OCI-LY7 (cell line): ENCODE results near the gene RHBDD1. TPM values are rescaled to one million over a fixed set of nuclear protein-coding genes. Genes with fewer than 3 reads are reported as not detected.

ENCODE experiments used
- BruUV-seq: library from RNA; stranded (reverse); fragments of 400-500 nt; replicated peaks from 2 replicates; lab custom pipeline; 2021; lab: Mats Ljungman, UMichigan
- CTCF ChIA-PET: fragments of 300-600 bp; sonication (Branson Sonifier 250); formaldehyde crosslinking; loops from one replicate; lab custom pipeline; 2022; ENCODE audit warnings: antibody characterized with exemption; ENCODE audit not compliant: unreplicated experiment; lab: Charles Lee
- POLR2A ChIA-PET: fragments of 300-600 bp; sonication (Branson Sonifier 250); formaldehyde crosslinking; loops from one replicate; lab custom pipeline; 2022; ENCODE audit warnings: antibody characterized with exemption; lab: Charles Lee
- DNase-seq: peaks from one replicate; pipeline ENCODE4 v3.0.0-alpha.2; 2015; ENCODE audit warnings: low spot score
- H2AFZ ChIP-seq: fragments of 200-600 bp; sonication (generic), shearing (Covaris generic); 2 replicates; pipeline ENCODE4 v1.6.1; 2014; ENCODE audit warnings: mild to moderate bottlenecking, antibody characterized with exemption, low read length, moderate library complexity
- H3K27ac ChIP-seq: fragments of 200-600 bp; sonication (generic); 2 replicates; pipeline ENCODE4 v1.5.1; 2014; ENCODE audit warnings: mixed run types, low read depth, mild to moderate bottlenecking, moderate library complexity, low read length, inconsistent platforms; ENCODE audit not compliant: poor library complexity, severe bottlenecking
- H3K36me3 ChIP-seq: fragments of 200-600 bp; sonication (generic); 2 replicates; pipeline ENCODE4 v1.6.1; 2014; ENCODE audit warnings: mild to moderate bottlenecking, antibody characterized with exemption, low read length, moderate library complexity, mixed read lengths; ENCODE audit not compliant: insufficient read depth
- H3K4me1 ChIP-seq: fragments of 200-600 bp; sonication (generic); 2 replicates; pipeline ENCODE4 v1.5.1; 2014; ENCODE audit warnings: mild to moderate bottlenecking, low read length; ENCODE audit not compliant: insufficient read depth, poor library complexity, severe bottlenecking
- H3K4me2 ChIP-seq: fragments of 200-600 bp; sonication (generic); 2 replicates; pipeline ENCODE4 v1.6.1; 2014; ENCODE audit warnings: mild to moderate bottlenecking, low read length
- H3K4me3 ChIP-seq: fragments of 200-600 bp; sonication (generic); 2 replicates; pipeline ENCODE4 v1.5.1; 2014; ENCODE audit warnings: mild to moderate bottlenecking, low read depth, low read length; ENCODE audit not compliant: poor library complexity, severe bottlenecking
- H3K79me2 ChIP-seq: fragments of 200-600 bp; sonication (generic); 2 replicates; pipeline ENCODE4 v1.6.1; 2016; ENCODE audit warnings: low read depth, mild to moderate bottlenecking, low read length, moderate library complexity, mixed read lengths; ENCODE audit not compliant: insufficient read depth
- H3K9me2 ChIP-seq: fragments of 200-600 bp; sonication (generic); 2 replicates; pipeline ENCODE4 v1.6.1; 2016; ENCODE audit warnings: mild to moderate bottlenecking, low read length, mixed read lengths; ENCODE audit not compliant: insufficient read depth
- H3K9me3 ChIP-seq: fragments of 200-600 bp; sonication (generic); 2 replicates; pipeline ENCODE4 v1.6.1; 2014; ENCODE audit warnings: mild to moderate bottlenecking, mixed run types, low read length, mixed read lengths
- H4K20me1 ChIP-seq: fragments of 200-600 bp; sonication (generic); 2 replicates; pipeline ENCODE4 v1.6.1; 2014; ENCODE audit warnings: mild to moderate bottlenecking, antibody characterized with exemption, low read length, moderate library complexity, mixed read lengths; ENCODE audit not compliant: insufficient read depth
- CTCF ChIP-seq: fragments of 200-600 bp; sonication (generic); conservative IDR thresholded peaks from 2 replicates; pipeline ENCODE4 v1.5.1; 2014; ENCODE audit warnings: mild to moderate bottlenecking, antibody characterized with exemption, low read length, moderate library complexity, mixed read lengths
- EZH2phosphoT487 ChIP-seq: fragments of 200-600 bp; sonication (generic); IDR thresholded peaks from 2 replicates; pipeline ENCODE4 v1.6.1; 2018; ENCODE audit warnings: low read depth, borderline replicate concordance, mild to moderate bottlenecking, mixed run types, antibody characterized with exemption, low read length, moderate library complexity, mixed read lengths
- intact Hi-C: fragments of 100-400 bp; cut with micrococcal nuclease; formaldehyde crosslinking; loops from one replicate; pipeline ENCODE4 v1.10.0; 2022; ENCODE audit not compliant: unreplicated experiment
- total RNA-seq, 2 experiments: library from RNA; depleted of rRNA in 1 of 2; stranded (reverse); fragments of >200 nt in 1 of 2; shearing (Covaris generic) in 1 of 2; gene quantifications; 2 replicates each; pipeline ENCODE4 v1.2.3, GENCODE V29; 2014 to 2022

Gene RHBDD1
- total RNA-seq, 2 experiments from 2014 or later: 40.8 to 80.3 TPM

- Histone ChIP-seq H3K4me2 (no peak overlapping the region), H3K9me3 (no peaks in the 10 kb centered on the region), H3K4me1 (peaks cover 16% of the 10 kb centered on the region), H3K4me3 (no peak overlapping the region), H3K9me2 (no peaks in the 10 kb centered on the region), H2AFZ (no peak overlapping the region), H3K36me3 (peaks cover 46% of the 10 kb centered on the region), H4K20me1 (no peaks in the 10 kb centered on the region), H3K79me2 (no peaks in the 10 kb centered on the region), H3K27ac (no peak overlapping the region)
- intact Hi-C loops: no loop called here
- ChIA-PET CTCF (no interaction called here), POLR2A (no interaction called here)
- no peak for DNase-seq
- no TSS peak for BruUV-seq
- TF ChIP-seq CTCF: no peak
- TF ChIP-seq EZH2phosphoT487: no peak
Observed at GRCh38 chr2:226874749-226875148, 38.9 kb downstream of the RHBDD1 start.

- Histone ChIP-seq H3K4me2 (no peak overlapping the region), H3K27ac (no peak overlapping the region), H3K36me3 (peaks cover 43% of the 10 kb centered on the region), H3K9me2 (no peaks in the 10 kb centered on the region), H4K20me1 (no peaks in the 10 kb centered on the region), H3K4me3 (no peak overlapping the region), H3K9me3 (no peaks in the 10 kb centered on the region), H3K4me1 (peaks cover 16% of the 10 kb centered on the region), H3K79me2 (no peaks in the 10 kb centered on the region), H2AFZ (no peak overlapping the region)
- ChIA-PET CTCF (no interaction called here), POLR2A (interaction anchor here (1.0 to 2.3 kb wide), 6 partner anchors 14 to 32 kb away, joined by 3 to 11 read pairs (median 4); no protein-coding TSS in a partner anchor)
- intact Hi-C loops: no loop called here
- DNase-seq: no peak
- no TSS peak for BruUV-seq
- TF ChIP-seq EZH2phosphoT487 (no peak), CTCF (0 out of 2 replicates have a peak, but pooled peaks have one; percentile 25)
Observed at GRCh38 chr2:226875438-226876225, 39.8 kb downstream of the RHBDD1 start.

- Histone ChIP-seq H3K4me1 (peaks cover 16% of the 10 kb centered on the region), H3K4me3 (no peak overlapping the region), H3K79me2 (no peaks in the 10 kb centered on the region), H3K27ac (no peak overlapping the region), H3K4me2 (no peak overlapping the region), H3K9me2 (no peaks in the 10 kb centered on the region), H3K9me3 (no peaks in the 10 kb centered on the region; the same call in 1 of the 2 replicates), H4K20me1 (no peaks in the 10 kb centered on the region), H2AFZ (no peak overlapping the region), H3K36me3 (peaks cover 44% of the 10 kb centered on the region)
- ChIA-PET CTCF (interaction anchor here (1.0 kb wide), 1 partner anchor 14 kb away, joined by 3 read pairs; no protein-coding TSS in a partner anchor), POLR2A (interaction anchor here (0.6 to 2.6 kb wide), 9 partner anchors 14 to 1089 kb away, joined by 3 to 26 read pairs (median 5); no protein-coding TSS in a partner anchor)
- intact Hi-C loops: no loop called here
- no TSS peak for BruUV-seq
- TF ChIP-seq EZH2phosphoT487: no peak
- no peak for TF ChIP-seq CTCF
- no peak for DNase-seq
Observed at GRCh38 chr2:226877491-226877890, 41.6 kb downstream of the RHBDD1 start.
